Spleen (tissue), 7 donors: ENCODE results near the gene BACE2.

Source experiments
- CTCF ChIP-seq, 11 experiments: fragments of 200-600 bp in 7 of 11; fragments of 450-650 bp in 4 of 11; sonication (generic) in 4 of 11; IDR thresholded peaks in 8 of 11; conservative IDR thresholded peaks in 3 of 11; 1 replicate in 7 of 11; 2 replicates in 4 of 11; pipeline versions ENCODE4 v1.4.0 to v1.8.0; 2016 to 2021; ENCODE audit warnings: antibody characterized with exemption in 11 of 11, inconsistent platforms in 4 of 11, mild to moderate bottlenecking in 1 of 11
- POLR2A ChIP-seq, 3 donors: fragments of 450-650 bp; IDR thresholded peaks; one replicate each; pipeline ENCODE4 v1.5.1; 2017; ENCODE audit warnings: antibody characterized with exemption in 3 of 3, mild to moderate bottlenecking in 1 of 3
- POLR2AphosphoS5 ChIP-seq, 3 donors: sonication (generic); formaldehyde crosslinking; IDR thresholded peaks; one replicate each; pipeline ENCODE4 v1.5.1; 2017; ENCODE audit warnings: antibody characterized with exemption in 3 of 3
- donor health status: DM: no; HTN: no; CAD: no; lungs with moderate emphysema.
- donor health status: DM: no; HTN: no; CAD: no.
- donor health status: DM: no; HTN: no; CAD: no.

- TF ChIP-seq CTCF (IDR thresholded peaks at IDR 0.05 in 8 of 11, conservative IDR thresholded peaks at IDR 0.05 in 3 of 11) = no peak
- no peak for TF ChIP-seq POLR2A (IDR thresholded peaks at IDR 0.05)
- no peak for TF ChIP-seq POLR2AphosphoS5 (IDR thresholded peaks at IDR 0.05)
Observed at GRCh38 chr21:41258617-41259016, 90.7 kb downstream of the BACE2 start.
